Measurements from ENCODE around the gene STK35.

- TF ChIP-seq CTCF (IDR thresholded peaks at IDR 0.05; ENCODE audit: insufficient read depth, low read length) (no peak), POLR2AphosphoS5 (IDR thresholded peaks at IDR 0.05; ENCODE audit: low read depth) (no peak), REST (IDR thresholded peaks at IDR 0.05; ENCODE audit: insufficient replicate concordance, low read depth) (no peak)
These were observed 62.1 kb downstream of the STK35 start for GRCh38 chr20:2163757-2164156.

All from HL-60 (cell line).